Fibroblast of skin of back (primary cell): ENCODE data around the gene LRFN2.

ENCODE experiments used
- DNase-seq: peaks from one replicate; pipeline ENCODE4 v3.0.0-alpha.2; 2013

Gene LRFN2

DNA sequence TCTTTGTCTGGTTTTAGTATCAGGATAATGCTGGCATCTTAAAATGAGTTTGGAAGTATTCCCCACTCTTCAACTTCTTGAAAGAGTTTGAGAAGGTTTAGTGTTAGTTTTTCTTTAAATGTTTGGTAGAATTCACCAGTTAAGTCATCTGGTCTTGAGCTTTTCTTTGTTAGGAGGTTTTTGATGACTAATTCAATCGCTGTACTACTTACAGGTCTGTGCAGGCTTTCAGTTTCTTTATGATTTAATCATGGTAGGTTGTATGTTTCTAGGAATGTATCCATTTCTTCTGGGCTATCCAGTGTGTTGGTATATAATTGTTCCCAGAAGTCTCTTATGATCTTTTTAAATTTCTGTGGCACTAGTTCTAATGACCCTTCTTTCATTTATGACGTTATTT, 215.5 kb downstream of the LRFN2 start:
- no peak for DNase-seq

DNA sequence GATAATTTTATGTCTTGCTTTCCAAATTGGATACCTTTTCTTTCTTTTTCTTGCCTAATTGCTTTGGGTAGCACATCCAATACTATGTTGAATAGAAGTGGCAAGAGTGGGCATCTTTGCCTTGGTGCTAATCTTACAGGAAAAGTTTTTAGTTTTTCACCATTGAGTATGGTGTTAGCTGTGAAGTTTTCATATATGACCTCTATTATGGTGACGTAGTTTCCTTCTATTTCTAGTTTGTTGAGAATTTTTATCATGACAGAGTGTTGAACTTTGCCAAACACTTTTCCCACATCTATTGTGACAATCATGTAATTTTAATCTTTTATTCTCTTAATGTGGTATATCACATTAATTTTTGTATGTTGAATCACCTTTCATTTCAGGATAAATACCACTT, 216.1 kb downstream of the LRFN2 start:
- DNase-seq = no peak

DNA sequence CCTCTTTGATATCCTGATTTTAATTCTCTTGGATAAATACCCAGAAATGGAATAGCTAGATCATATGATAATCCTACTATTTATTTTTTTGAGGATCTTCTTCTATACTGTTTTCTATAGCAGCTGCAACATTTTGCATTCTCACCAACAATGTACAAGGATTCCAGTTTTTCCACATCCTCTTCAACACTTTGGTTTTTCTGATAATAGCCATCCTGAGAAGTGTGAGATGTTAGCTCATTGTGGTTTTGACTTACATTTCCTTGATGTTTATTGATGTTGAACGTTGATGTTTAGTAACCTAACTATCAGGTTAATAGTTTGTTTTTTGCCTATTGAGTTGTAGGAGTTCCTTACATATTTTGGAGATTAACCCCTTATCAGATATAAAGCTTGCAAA, 217.3 kb downstream of the LRFN2 start:
- no peak for DNase-seq

DNA sequence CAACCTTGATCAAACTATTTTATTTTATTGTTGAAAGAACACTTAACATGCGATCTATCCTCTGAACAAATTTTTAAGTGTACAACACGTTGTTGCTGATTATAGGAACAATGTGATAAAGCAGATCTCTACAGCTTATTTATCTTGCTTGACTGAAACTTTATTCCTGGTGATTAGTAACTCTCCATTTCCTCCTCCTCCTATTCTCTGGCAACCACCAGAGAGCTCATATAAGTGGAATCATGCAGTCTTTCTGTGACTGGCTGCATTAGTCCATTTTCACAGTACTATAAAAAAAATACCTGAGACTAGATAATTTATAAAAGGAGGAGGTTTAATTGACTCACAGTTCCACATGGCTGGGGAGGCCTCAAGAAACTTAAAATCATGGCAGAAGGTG, 218.1 kb downstream of the LRFN2 start:
- DNase-seq = no peak

DNA sequence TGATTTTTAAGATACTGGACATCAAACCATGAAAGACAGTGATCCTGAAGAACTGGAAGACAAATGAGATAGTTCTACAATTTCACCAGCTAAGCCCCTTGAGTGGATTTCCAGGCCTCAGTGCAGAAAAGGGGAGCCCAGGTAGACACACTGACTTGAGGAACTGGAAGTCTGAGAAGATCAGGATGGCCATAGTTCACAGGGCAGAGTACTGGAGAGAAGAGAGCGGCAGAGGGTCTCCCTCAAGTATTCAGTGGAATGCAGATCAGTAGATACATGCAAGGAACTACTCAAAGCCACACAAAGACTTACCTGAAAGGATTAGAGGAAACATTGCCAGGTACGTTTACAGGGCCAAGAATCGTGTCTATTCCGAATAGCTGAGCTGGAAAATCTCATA, 224.3 kb downstream of the LRFN2 start:
- DNase-seq = no peak

DNA sequence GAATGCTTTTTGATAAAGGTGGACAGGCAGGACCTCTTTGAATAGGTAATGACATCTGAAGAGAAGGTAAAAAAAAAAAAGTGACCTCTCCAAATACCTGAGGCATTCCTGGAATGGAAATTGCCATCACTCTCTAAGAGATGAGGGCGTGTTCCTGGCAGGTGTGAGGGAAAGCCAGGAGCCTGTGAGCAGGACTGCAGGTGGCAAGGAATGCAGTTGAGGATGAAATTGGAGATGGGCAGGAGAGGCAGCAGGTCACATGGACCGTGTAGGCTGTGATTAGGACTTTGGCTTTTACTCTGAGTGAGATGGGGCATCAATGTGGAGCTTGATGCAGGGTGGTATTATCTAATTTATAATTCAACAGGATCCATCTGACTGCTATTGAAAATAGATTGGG, 227.4 kb downstream of the LRFN2 start:
- no peak for DNase-seq

DNA sequence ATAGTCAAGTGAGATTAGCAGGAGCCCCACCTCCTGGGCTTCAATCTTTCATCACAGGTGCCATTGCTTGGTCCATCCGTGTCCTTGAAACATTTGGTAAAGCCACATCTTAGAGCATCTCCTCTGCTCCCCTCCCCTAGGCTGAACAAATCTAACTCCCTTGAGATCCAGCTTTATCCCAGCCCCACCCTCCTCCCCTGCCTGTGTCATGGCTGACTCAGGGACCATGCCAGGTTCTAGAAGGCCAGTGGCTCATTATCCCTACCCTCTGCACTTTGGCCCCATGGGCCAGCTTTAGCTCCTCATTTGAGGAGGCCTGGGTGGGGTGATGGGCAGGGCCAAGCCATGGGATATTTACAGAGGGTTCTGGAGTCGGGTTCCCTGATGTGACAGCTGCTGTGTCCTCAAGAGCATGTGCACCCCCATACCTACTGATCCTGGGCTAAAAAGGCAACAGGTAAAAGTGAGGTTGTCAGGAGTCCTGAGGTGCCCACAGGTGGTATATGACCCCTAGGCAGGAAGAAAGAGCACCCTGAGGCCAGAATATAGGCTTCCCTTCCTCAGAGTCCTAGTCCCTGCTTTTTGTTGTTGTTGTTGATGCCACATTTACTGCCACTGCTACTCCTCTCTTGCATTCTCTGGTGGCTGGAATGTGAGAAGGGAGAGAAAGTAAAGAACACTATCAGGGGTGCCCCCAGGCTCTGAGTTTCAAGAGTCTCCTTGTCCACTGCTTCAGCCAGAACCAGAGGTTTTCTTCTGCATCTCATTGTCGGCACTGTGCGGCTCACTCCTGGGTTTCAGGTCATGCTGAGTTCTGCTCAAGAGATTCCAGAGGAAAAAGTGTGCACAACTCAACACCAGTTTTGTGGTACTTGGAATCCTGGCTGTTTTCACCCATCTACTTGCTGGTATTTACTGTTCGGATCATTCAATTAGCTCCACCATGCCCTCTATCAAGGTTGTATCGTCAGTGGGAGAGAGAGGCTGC, 228.4 kb downstream of the LRFN2 start:
- DNase-seq = no peak

DNA sequence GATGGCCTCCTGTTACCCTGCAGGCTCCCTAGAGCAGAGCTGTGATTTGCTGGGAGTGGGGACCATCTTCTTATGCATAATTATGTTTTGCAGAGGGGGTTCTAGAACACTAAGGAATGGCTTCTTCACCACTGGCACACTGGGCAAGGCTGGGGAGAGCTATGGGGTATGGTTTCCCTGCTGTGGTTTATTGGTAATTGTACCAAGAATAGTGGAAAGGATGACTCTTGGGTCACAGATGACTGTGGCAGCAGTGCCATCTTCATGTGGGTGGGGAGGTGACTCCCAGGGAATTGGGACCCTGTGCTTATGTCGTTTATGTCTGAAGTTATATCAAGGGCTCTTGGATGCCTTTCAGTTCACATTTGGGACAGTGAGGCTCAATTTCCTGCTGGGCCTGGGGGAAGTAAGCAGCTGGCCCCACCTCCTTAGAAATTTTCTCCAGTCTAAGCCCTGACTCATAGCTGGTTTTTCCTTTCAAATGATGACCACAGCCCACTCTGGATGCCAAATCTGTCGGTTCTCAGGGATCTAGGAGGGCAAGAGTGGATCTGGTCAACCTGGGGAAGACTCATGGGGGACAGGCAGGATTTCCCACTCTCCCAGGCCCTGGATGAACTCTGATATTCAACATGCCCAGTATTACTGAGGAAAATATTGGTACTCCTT, 230.8 kb downstream of the LRFN2 start:
- peak; percentile 56 for DNase-seq

DNA sequence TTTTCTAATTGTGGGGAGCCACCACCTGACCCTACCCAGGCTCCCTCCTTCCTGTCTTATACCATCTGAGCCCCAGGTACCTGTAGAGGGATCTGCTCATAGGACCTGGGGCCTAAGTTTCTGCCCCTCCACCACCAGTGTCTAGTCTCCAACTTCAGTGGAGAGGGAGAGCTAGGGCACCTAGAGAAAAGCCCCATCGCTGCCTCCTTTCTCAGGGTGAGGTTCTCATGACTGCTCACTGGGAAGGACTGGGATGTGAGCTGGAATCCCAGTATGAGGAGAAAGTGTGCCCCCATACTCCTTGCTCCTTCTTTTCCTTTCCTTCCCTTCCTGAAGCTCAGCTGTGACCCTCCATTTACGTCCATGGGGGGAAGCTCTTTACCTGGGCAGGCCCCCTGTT, 231.6 kb downstream of the LRFN2 start:
- no peak for DNase-seq

DNA sequence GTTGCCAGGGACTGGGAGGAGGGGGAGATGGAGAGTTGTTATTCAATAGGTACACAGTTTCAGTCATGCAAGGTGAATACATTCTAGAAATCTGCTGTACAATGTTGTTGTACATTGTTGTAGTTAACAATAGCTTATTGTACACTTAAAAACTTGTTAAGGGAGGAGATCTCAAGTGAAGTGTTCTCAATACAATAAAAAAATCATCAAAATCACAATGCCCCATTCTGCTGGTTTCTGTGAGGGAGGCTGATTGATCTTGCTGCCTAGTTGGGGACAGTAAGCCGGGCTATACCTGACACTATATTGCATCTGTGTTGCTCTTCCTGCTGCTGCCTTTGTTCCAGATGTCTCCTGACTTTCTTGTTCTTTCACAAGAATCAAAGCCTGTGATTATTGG, 232.1 kb downstream of the LRFN2 start:
- DNase-seq = no peak

DNA sequence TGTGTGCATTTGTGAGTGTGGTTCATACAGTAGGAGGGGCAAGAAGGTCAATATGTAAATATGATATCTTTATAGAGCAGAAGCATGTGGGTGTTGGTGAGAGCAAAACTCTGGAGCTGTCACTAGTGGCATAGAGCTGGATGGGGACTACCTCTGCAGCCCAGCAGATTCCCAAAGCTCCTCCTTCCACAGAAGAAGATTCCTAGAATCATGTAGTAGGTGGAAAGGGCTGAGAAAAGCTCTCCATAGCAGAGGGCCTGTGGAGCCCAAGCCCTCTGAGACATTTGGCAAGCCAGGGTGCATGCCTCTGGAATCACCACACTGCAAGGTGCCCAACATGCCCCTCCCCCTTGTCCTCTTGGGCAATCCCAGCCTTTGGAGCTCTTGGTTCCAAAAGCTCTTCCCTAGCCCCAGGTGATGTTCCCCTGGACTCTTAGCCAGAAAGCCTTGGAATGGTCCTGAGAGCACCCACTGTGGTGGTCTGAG, 233.2 kb downstream of the LRFN2 start:
- no peak for DNase-seq

DNA sequence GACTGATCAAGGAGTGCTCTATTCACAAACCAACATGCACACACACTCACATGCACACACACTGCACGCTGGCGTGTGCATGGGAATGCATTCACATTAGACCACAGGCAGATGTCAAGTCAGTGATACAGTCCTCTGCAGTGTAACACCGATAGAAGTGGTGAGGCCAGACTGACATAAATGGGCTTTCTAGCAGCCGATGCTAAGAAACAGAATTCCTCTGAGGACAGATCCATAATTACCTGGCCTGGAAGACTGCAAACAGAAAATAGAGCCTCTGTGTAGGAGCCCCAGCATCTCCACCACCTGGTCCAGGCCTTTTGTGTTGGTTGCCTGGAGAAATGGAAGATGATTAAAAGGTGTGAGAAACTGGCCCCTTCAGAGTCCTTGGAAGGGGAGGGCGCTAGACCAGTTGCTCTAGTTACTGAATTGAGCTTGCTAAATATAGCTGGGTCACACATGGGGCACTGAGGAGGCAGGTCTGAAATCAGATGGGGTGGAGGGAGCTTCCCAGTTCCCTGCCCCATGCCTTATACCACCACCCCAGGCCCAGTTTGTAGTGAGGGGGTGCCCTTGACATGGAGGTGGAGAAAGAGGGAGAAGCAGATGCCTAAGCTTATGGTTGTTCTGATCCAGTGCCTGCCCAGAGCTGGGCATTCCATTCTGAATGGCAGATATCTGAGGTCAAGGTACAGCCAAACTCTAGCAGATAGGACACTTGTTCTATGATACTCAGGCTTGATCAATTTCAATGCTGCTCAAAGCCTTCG, 233.8 kb downstream of the LRFN2 start:
- no peak for DNase-seq

DNA sequence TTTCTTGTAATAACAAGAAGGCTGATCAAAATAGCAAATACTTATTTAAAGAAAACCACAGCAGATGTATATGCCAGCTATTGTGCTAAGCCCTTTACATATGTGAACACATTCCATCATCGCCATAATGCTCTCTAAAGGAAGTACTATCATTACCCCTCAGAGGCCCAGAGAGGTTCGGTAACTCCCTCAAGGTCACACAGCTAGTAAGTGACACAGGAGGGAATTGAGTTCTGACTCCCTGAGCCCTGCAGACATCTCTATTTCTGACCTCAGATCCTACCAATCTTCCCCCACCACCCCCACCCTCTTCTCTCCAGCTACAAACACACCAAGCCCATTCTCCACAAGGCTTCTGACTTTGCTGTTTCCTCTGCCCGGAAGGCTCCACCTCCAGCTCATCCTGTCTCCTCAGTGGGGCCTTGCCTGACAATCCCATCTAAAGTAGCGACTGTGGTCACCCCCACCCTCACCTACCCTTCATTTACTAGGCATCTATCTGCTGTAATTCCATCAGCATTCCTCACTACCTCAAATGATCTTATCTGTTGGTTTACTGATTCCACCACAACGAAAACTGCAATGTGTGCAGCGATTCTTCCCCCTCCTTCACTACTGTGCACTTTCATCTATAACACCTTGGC, 234.5 kb downstream of the LRFN2 start:
- DNase-seq = no peak

DNA sequence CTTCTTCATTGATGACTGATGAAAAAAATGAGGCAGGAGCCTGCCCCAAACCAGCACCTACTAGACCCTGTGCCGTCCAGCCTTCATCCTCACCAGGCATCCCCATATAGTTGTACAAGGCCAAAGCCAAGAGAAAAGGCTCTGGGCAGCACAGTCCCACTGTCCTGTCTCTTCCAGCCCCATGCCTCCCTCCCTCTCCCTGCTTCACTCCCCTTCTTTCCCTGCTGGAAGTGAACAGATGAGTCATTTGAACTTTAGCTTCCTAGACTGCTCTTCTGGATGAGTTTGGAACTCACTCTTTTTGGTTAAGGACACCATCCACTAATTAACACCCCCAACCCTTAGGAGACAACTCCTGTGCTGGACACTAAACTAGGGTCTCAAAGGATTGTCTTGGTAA, 235.2 kb downstream of the LRFN2 start:
- DNase-seq = peak; percentile 4

DNA sequence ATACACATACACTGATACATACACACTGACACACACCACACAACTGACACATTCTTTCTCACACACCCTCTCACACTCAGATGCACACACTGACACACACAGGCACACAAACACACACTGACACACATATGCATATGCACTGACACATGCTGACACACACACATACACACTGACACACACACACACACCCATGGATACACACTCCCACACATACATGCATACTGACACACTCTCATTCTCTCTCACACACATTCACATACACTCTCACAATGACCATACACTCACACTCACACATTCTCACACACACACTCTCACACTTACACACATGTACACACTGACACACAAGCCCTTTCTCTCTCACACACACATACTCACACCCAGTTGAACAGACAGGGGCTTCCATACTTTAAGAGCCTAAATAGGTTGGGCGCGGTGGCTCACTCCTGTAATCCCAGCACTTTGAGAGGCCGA, 236.4 kb downstream of the LRFN2 start:
- no peak for DNase-seq

DNA sequence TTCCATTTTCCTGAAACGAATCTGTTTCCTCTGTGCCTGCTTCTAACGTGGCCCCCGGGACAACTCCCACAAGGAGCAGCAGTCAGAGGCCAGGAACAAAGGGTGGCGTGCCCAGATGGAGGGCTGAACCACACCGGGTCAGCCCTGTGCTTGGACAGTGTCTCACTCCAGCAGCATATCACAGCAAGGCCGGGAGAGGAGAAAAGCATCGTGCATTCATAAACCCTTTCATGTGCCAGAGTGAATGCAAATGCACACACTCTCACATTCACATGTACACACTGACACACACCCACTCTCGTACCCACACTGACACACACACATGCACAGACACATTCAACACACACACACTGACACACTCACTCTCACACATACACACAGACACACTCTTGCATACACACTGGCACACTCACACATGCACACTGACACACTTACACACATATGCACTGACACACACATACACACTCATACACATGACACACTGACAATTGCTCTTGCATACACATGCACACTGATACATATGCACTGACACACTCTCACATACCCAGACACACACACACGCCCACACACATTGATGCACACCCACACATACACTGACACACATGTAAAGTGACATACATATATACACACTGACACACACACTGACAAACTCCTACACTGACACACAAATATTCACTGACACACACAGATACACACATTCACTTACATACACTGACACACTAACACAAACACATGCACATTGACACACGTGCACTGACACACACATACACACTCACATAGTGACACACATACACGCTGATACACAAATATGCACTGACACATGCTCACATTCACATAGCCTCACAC, 237.0 kb downstream of the LRFN2 start:
- DNase-seq = no peak

DNA sequence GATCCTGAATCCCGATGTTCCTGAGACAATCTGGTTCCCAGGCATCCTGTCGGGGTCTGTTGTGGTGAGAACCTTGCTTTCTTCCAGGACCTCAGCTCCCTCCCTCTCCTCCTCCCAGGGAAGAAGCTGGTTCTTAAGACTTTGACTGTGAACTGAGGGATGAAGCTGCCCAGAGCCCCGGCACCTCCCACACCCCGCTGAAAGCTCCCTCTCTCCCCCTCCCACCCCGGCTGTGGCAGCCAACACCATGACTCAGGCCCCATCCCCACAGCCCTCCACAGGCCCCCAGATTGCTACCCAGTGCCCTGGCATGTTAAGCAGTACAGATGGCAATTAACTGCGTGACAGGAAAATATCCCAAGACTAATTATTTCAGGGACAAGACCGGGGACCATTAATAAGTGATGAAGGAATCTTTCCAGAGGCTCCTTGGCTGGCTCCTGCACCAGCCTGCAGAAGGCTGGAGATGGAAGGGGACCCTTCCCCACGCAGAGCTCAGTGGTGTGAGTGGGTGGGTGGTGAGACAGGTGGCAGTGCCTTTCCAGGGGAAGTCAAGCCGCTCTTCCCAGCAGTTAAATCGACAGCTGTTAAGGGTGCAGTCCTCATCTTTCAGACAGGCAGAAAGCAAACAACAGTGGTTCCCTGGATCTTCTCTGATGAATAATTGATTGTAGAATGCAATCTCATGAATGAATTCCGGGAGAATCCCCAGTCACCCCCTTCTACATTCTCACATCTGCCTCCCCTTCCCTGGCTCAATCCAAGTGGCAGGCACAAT, 237.9 kb downstream of the LRFN2 start:
- peak; percentile 8 for DNase-seq

DNA sequence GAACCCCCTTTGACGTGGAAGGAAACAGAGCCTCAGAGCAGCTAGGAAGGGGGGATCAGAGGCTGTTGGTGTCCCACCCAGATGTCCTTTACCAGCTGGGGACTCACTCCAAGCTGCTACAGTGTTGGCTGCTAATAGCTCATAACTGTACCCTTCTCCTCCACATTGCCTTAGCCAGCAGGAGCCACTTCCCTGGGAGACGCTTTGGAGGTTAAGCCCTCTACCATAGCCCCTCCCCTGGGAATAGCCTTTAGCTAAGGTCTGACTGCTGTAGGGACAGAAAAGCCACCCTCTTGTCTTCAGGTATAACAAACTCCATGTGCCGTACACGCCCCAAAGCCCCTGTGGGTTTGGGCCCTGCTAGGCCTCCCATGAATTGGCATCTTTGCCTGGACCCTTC, 238.6 kb downstream of the LRFN2 start:
- no peak for DNase-seq

DNA sequence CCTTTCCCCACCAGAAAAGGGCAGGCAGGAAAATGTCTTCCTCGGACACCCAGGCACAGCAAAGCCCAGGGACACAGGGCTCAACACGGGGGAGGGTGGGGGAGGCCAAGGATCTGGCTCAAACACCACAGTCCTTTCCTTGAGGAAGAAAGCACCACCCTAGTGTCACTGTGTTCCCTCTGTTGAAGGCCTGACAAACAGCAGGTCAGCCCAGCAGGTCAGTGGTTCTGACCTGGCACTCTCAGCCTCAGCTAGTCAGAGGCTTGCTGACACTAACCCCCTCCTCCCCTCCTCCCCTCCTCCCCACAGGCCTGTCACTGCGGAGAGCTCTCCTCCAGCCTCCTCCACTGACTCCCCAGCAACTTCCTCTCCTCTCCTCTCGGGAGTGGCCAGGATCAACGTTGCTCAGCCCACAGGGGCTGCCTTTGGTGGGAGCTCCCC, 239.6 kb downstream of the LRFN2 start:
- no peak for DNase-seq

DNA sequence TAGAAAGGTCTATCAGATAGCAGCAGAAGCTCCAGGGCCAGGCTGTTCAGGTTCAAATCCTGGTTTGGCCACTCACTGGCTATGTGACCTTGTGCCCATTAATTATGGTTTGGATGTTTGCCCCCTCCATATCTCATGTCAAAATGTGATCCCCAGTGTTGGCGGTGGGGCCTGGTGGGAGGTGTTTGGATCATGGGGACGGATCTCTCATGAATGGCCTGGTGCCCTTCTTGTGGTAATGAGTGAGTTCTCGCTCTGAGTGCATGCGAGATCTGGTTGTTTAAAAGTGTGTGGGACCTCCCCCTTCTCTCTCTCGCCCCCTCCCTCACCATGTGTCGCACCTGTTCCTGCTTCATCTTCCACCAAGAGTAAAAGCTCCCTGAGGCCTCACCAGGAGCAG, 240.9 kb downstream of the LRFN2 start:
- no peak for DNase-seq
